Ovary (tissue), 3 donors: Measurements from ENCODE around the gene CADPS2.

Experiments
- POLR2A ChIP-seq: fragments of 450-650 bp; IDR thresholded peaks from one replicate; pipeline ENCODE4 v1.6.1; 2017; ENCODE audit warnings: antibody characterized with exemption, mild to moderate bottlenecking, moderate library complexity
- TF ChIP-seq, protein P1 (sequence below), 3 donors: fragments of 450-650 bp in 2 of 3; fragments of 200-600 bp in 1 of 3; IDR thresholded peaks; one replicate each; pipeline versions ENCODE4 v1.5.1 to v1.8.0; 2016 to 2022; ENCODE audit warnings: antibody characterized with exemption in 3 of 3, mild to moderate bottlenecking in 1 of 3
- donor health status: DM: no; HTN: no; CAD: no.

DNA sequence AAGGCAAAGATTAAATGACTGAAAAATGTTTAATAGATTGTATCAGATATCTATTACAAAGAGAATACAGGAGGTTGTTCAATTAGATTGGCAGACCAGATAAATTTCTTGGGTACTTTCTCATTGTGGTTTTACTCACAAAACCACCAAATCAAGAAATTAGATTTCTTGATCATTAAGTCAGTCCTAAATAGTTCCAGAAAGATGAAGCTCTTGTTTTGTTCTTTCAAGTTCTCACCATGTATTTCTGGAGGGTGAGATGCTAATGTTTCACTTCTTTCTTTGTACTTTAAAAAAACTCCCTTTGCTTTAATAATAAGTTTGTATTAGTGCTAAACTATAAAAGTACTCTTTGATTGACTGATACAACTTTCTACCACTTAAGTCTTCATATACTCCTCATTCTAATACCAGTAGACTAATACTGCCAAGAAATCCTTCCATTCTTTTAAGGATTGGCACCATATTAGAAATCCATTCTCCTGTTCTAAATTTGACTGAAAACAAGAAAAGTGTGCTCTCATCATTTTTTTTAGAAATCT is 256.8 kb downstream of the CADPS2 start:
- TF ChIP-seq, protein P1, sequence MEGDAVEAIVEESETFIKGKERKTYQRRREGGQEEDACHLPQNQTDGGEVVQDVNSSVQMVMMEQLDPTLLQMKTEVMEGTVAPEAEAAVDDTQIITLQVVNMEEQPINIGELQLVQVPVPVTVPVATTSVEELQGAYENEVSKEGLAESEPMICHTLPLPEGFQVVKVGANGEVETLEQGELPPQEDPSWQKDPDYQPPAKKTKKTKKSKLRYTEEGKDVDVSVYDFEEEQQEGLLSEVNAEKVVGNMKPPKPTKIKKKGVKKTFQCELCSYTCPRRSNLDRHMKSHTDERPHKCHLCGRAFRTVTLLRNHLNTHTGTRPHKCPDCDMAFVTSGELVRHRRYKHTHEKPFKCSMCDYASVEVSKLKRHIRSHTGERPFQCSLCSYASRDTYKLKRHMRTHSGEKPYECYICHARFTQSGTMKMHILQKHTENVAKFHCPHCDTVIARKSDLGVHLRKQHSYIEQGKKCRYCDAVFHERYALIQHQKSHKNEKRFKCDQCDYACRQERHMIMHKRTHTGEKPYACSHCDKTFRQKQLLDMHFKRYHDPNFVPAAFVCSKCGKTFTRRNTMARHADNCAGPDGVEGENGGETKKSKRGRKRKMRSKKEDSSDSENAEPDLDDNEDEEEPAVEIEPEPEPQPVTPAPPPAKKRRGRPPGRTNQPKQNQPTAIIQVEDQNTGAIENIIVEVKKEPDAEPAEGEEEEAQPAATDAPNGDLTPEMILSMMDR (IDR thresholded peaks at IDR 0.05): no peak
- no peak for TF ChIP-seq POLR2A
